HepG2 (cell line): Measurements from ENCODE around the gene PPP6R2. TPM values are rescaled to one million over a fixed set of nuclear protein-coding genes. Genes with fewer than 3 reads are reported as not detected.
A peak's percentile ranks its signal among the peaks of the same experiment; 100 is the strongest.

Experiments used
- AKAP8 ChIP-seq: sonication (generic); formaldehyde crosslinking; IDR thresholded peaks from 2 replicates; pipeline ENCODE4 v1.5.1; 2020; ENCODE audit warnings: mild to moderate bottlenecking, missing genetic modification reagents
- EZH2 ChIP-seq: conservative IDR thresholded peaks from 2 replicates; pipeline ENCODE4 v1.6.1; 2012; ENCODE audit warnings: mild to moderate bottlenecking, low read depth, low read length, moderate library complexity
- HCFC1 ChIP-seq: fragments of 150-350 bp; IDR thresholded peaks from 2 replicates; pipeline ENCODE4 v1.6.1; 2014; ENCODE audit warnings: low read depth, low read length
- JDP2 ChIP-seq: sonication (generic); formaldehyde crosslinking; IDR thresholded peaks from 2 replicates; pipeline ENCODE4 v1.8.1; 2022; ENCODE audit warnings: missing genetic modification reagents, borderline replicate concordance
- PHF8 ChIP-seq: sonication (generic); formaldehyde crosslinking; IDR thresholded peaks from 2 replicates; pipeline ENCODE4 v1.5.0; 2020; ENCODE audit warnings: missing genetic modification reagents
- SIX1 ChIP-seq: sonication (generic); formaldehyde crosslinking; IDR thresholded peaks from 2 replicates; pipeline ENCODE4 v1.4.0; 2020; ENCODE audit warnings: missing genetic modification reagents, borderline replicate concordance
- TBL1XR1 ChIP-seq: fragments of 150-350 bp; IDR thresholded peaks from 2 replicates; pipeline ENCODE4 v1.6.1; 2014; ENCODE audit warnings: borderline replicate concordance, low read length; ENCODE audit not compliant: partially characterized antibody
- TBP ChIP-seq: sonication (generic); formaldehyde crosslinking; IDR thresholded peaks from 2 replicates; pipeline ENCODE4 v1.5.0; 2020; ENCODE audit warnings: missing genetic modification reagents
- XRCC5 ChIP-seq: fragments of 200-400 bp; formaldehyde crosslinking; optimal IDR thresholded peaks from 2 replicates; pipeline ENCODE3; 2017; ENCODE audit warnings: mild to moderate bottlenecking, low read length
- ZFP82 ChIP-seq: sonication (generic); formaldehyde crosslinking; IDR thresholded peaks from 2 replicates; pipeline ENCODE4 v1.5.1; 2020; ENCODE audit warnings: mild to moderate bottlenecking, missing genetic modification reagents, borderline replicate concordance
- ZNF253 ChIP-seq: sonication (generic); formaldehyde crosslinking; IDR thresholded peaks from 2 replicates; pipeline ENCODE4 v1.8.0; 2022; ENCODE audit warnings: mild to moderate bottlenecking, missing genetic modification reagents, borderline replicate concordance
- ZNF331 ChIP-seq: sonication (generic); formaldehyde crosslinking; IDR thresholded peaks from 2 replicates; pipeline ENCODE4 v1.4.0; 2020; ENCODE audit warnings: missing genetic modification reagents
- ZNF451 ChIP-seq: sonication (generic); formaldehyde crosslinking; IDR thresholded peaks from 2 replicates; pipeline ENCODE4 v1.5.0; 2020; ENCODE audit warnings: mild to moderate bottlenecking, missing genetic modification reagents
- ZNF724P ChIP-seq: sonication (generic); formaldehyde crosslinking; IDR thresholded peaks from 2 replicates; pipeline ENCODE4 v1.8.0; 2022; ENCODE audit warnings: missing genetic modification reagents, borderline replicate concordance
- polyA plus RNA-seq, 8 experiments: library from polyadenylated mRNA; depleted of rRNA in 3 of 8; stranded (reverse) in 7 of 8; unstranded in 1 of 8; fragments of >200 nt; fragmentation: Illumina TruSeq in 4 of 8; extraction: Trizol in 4 of 8; gene quantifications; 2 replicates each; pipeline versions ENCODE4 v1.2.1 to v1.2.3, GENCODE V29; 2011 to 2016; ENCODE audit warnings: low read depth in 4 of 8, missing spikeins in 1 of 8, mixed read lengths in 1 of 8; ENCODE audit not compliant: insufficient read depth in 1 of 8
- total RNA-seq, 5 experiments: library from RNA; depleted of rRNA; stranded (reverse); fragments of >200 nt; fragmentation: Illumina TruSeq; extraction: Trizol; gene quantifications; 2 replicates each; pipeline ENCODE4 v1.2.3, GENCODE V29; 2016; ENCODE audit warnings: low read depth in 1 of 5
- TF ChIP-seq, protein P1 (sequence below): sonication (generic); formaldehyde crosslinking; IDR thresholded peaks from 2 replicates; pipeline ENCODE4 v1.9.0; 2022; ENCODE audit warnings: missing genetic modification reagents, mild to moderate bottlenecking, borderline replicate concordance
- TF ChIP-seq, protein P2 (sequence below): IDR thresholded peaks from 2 replicates; pipeline ENCODE4 v1.6.1; 2016
- TF ChIP-seq, protein P3 (sequence below): IDR thresholded peaks from 2 replicates; pipeline ENCODE4 v1.6.1; 2012; ENCODE audit warnings: low read length, improper control_type of control experiment

The PPP6R2 gene
- total and polyA plus RNA-seq, 2 of the 13 experiments (the other 11 are each of a cell fraction or from before 2014, with no cell fraction given) = 55.0 to 102 TPM

DNA sequence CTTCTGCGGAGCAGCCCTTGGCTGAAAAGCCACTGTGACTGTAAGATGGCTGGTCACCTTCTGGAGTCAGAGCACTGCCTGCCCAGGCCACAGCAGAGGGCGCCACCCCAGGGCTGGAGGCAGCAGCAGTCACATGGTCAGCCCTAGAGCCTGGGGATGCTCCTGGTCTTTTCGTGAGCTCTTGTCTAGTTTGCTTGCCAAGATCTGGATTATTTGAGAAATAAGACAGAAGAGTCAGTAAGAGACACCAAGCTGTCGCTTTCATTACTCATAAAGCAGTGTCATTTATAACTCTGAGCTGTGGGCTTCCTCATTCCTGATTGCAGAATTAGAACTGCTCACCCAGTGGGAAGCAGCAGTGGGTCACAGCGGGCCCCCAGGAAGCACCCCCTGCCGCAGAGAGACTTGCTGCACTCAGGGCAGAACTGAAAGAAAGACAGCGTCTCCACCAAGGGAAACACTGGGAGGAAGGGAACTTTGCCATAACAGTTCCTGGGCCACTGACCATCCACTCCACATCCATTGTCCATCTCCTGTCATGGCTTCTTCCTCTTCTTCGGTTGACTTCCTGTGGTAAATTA is 56.7 kb downstream of the PPP6R2 start (continued):
- TF ChIP-seq ZNF724P (CRISPR knock-in tag) (no peak), ZNF451 (CRISPR knock-in tag) (no peak), SIX1 (no peak), HCFC1 (no peak), XRCC5 (peak; percentile 33), JDP2 (CRISPR knock-in tag) (no peak), ZFP82 (no peak), ZNF331 (CRISPR knock-in tag) (no peak), ZNF253 (CRISPR knock-in tag) (no peak), TBL1XR1 (no peak), EZH2 (no peak), TBP (CRISPR knock-in tag) (no peak), AKAP8 (CRISPR knock-in tag) (no peak), PHF8 (no peak)
- TF ChIP-seq, protein P1, sequence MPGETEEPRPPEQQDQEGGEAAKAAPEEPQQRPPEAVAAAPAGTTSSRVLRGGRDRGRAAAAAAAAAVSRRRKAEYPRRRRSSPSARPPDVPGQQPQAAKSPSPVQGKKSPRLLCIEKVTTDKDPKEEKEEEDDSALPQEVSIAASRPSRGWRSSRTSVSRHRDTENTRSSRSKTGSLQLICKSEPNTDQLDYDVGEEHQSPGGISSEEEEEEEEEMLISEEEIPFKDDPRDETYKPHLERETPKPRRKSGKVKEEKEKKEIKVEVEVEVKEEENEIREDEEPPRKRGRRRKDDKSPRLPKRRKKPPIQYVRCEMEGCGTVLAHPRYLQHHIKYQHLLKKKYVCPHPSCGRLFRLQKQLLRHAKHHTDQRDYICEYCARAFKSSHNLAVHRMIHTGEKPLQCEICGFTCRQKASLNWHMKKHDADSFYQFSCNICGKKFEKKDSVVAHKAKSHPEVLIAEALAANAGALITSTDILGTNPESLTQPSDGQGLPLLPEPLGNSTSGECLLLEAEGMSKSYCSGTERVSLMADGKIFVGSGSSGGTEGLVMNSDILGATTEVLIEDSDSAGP (CRISPR knock-in tag) = peak; percentile 41; the same call in 1 of the 2 replicates
- TF ChIP-seq, protein P2, sequence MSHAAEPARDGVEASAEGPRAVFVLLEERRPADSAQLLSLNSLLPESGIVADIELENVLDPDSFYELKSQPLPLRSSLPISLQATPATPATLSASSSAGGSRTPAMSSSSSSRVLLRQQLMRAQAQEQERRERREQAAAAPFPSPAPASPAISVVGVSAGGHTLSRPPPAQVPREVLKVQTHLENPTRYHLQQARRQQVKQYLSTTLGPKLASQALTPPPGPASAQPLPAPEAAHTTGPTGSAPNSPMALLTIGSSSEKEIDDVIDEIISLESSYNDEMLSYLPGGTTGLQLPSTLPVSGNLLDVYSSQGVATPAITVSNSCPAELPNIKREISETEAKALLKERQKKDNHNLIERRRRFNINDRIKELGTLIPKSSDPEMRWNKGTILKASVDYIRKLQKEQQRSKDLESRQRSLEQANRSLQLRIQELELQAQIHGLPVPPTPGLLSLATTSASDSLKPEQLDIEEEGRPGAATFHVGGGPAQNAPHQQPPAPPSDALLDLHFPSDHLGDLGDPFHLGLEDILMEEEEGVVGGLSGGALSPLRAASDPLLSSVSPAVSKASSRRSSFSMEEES = peak; percentile 74; the same call in 1 of the 2 replicates
- TF ChIP-seq, protein P3, sequence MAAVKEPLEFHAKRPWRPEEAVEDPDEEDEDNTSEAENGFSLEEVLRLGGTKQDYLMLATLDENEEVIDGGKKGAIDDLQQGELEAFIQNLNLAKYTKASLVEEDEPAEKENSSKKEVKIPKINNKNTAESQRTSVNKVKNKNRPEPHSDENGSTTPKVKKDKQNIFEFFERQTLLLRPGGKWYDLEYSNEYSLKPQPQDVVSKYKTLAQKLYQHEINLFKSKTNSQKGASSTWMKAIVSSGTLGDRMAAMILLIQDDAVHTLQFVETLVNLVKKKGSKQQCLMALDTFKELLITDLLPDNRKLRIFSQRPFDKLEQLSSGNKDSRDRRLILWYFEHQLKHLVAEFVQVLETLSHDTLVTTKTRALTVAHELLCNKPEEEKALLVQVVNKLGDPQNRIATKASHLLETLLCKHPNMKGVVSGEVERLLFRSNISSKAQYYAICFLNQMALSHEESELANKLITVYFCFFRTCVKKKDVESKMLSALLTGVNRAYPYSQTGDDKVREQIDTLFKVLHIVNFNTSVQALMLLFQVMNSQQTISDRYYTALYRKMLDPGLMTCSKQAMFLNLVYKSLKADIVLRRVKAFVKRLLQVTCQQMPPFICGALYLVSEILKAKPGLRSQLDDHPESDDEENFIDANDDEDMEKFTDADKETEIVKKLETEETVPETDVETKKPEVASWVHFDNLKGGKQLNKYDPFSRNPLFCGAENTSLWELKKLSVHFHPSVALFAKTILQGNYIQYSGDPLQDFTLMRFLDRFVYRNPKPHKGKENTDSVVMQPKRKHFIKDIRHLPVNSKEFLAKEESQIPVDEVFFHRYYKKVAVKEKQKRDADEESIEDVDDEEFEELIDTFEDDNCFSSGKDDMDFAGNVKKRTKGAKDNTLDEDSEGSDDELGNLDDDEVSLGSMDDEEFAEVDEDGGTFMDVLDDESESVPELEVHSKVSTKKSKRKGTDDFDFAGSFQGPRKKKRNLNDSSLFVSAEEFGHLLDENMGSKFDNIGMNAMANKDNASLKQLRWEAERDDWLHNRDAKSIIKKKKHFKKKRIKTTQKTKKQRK = no peak
